Activated naive CD4-positive, alpha-beta T cell treated with Interleukin-2 at 50 U/mL for 16 hours (primary cell): ENCODE data around the gene CCNF.
"Not testable (repeated sequence)": the region's sequence is repeated elsewhere in the genome, so short reads cannot be mapped to it uniquely, and the experiment has no call there.

Experiments used
- DNase-seq: peaks from one replicate; pipeline ENCODE4 v3.0.0-alpha.2; 2020

Gene CCNF

DNA sequence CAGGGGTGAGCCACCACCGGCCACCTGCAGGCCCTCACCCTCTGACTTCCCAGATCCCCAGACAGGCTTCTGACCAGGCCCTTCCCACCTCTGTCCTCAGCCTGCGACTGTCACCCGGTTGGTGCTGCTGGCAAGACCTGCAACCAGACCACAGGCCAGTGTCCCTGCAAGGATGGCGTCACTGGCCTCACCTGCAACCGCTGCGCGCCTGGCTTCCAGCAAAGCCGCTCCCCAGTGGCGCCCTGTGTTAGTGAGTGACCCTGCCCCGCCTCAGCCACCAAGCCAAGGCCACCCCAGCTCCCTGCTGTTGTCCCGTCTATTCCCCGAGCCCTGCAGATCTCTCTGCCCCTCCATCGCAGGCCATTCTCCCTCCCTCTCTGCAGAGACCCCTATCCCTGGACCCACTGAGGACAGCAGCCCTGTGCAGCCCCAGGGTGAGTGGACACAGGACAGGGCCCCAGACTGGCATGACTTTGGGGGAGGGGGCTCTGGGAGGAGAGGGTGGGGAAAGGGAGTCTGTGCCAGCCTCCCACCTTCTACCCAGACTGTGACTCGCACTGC, 43.7 kb downstream of the CCNF start:
- DNase-seq, result no peak

DNA sequence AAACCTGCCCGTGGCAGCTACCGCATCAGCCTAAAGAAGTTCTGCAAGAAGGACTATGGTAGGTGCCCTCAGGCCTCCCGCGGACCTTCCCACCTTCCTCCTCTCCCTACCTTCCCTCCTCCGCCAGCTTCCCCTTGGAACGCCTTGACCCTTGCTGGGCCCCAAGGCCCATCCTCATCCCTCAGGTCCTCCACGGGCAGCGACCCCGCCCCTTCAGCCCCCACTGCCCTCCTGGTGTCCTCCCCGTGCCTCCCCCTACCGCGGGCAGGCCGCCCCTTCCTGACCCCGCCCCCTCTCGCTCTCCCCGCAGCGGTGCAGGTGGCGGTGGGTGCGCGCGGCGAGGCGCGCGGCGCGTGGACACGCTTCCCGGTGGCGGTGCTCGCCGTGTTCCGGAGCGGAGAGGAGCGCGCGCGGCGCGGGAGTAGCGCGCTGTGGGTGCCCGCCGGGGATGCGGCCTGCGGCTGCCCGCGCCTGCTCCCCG, 44.2 kb downstream of the CCNF start:
- peak; percentile 32 for DNase-seq

DNA sequence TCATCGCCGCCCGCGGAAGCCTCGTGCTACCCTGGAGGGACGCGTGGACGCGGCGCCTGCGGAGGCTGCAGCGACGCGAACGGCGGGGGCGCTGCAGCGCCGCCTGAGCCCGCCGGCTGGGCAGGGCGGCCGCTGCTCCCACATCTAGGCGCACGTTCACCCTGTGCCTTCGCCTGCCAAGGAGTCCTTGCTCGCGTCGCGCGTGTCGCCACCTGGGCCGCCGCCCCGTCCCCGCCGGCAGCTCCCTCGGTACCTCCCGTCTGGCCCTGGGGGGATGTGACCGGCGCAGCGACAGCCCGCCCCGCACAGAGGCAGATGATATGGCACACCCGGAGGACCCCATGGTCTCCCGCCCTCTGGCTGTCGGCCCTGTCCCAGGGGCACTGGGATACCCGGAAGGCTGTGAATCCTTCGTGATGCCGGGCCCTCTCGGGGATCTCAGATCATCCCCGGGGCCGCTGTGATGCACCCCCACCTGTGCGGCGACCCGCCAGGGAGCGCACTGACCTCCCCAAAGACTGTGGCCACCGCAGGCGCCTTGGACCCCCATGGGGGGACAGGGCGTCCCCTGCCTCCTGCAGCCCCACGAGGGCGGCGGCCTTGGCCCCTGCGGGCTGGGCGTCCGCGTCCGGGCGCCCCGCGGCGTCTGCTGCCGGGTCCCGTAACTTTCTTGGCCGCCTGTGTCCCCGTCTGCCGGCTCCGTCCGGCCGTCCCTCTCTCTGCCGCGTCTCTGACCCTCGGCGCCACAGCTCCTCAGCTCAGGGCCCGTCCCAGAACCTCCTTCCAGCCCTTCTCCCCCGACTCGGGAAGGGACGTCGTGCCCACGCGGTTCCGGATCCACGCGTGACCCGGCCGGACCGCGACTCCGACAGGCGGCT, 45.0 kb downstream of the CCNF start:
- peak; percentile 61 for DNase-seq

DNA sequence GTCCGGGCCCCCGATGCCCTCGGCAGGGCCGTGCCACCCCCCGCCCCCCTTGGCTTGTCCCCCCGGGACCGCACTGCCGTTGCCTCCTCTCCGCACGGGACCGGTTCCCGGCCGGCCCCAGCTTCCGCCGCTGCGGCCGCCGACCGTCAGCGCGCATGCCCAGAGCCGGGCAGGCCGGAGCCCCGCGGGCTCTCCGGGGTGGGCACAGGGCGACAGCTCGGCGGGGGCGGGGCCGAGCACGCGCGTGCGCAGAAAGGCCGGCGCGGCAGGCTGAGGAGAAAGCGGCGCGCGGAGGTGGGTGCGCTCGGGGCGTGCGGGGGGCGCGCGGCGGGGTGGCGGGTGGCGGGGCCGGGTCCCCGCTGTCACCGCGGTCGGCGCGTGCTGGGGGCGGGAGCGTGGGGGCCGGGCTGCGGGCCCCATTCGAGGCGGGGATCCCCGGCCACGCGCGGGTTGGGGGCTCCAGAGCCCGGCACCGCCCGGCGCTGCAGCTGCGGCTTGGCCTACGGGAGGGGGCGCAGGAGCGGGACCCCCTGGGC, 45.7 kb downstream of the CCNF start, which contains the start of gene TBC1D24:
Gene TBC1D24 (plus strand): TSS at position 251 of the 536 bp plus-strand sequence. CDS start 21,022 bp downstream, outside the sequence.
- peak; percentile 83 for DNase-seq

DNA sequence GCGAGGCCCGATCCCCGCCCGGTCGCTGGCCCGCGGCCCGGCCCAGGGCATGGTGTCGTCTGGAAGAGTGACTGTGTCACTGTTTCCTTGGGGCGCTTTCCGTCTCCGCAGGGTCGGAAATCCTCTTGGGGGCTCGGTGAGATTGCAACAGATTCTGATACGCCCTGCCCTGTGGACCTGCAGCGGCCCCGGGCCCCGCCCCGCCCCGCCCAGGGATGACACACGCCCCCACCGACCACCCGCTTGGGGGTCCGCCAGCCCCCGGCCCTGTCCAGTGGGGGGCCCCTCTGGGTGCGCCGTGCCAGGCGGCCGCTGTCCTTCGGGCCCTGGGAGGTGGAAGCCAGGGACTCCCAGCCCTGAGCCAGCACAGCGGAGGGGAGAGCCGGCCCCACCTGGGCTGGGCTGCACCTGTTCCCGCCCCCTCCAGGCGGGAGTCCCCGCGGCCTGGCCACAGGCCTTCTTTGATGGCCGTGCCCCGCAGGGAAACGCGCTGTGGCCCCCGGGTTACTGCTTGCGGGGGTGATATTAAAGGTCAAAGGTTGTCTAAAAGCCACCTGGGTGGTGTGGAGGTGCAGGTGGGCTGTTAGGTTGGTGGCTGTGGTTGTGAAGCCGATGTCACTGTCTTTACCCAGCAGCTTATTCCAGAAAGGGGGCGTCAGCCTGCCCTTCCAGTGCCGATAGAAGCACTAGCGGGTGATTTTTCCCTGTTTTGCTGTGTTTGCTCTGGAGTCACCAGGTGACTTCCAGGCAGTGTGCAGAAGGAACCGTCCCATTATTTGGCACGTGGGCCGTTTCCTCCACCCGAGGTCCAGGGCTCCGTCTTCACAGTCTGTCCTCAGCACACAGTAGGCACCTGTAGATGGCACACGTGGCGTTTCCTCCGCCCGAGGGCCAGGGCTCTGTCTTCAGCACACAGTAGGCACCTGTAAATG, 46.4 kb downstream of the CCNF start:
- peak; percentile 47 for DNase-seq

DNA sequence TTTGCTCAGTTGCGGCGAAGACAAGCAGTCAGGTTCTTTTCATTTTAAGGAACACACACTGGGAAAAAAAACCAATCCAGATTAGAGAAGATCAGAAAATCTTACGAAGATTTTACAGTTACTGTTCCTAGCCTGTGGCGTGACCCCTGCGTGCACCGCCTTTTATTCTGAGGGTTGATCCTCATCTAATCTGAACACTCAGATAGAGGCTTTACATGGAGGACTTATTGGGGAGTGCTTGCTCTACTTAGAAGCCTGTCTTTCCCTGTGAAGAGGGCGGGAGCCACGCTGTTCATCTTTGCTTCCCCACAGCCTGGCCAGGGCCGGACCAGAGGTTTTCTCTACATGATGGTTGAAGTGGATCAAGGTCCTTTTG, 47.1 kb downstream of the CCNF start:
- DNase-seq, result no peak

DNA sequence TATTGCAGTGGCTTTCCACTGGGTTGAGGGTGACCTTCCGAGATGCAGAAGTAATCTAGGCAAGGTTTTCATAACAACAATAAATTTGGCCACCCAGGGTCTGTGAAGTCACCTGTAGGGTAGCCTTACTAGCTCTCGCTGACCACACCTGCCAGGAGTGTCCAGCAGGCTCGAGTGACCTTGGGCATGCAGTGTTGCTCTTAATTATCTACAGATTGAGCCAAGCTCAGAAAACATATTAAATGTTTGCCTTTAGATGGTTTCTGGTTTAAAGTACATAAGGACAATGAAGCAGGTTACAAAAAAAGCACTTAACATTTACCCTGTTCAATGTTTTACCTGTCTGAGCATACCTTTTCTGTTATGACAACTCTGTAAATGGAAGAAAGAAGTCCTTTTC, 47.5 kb downstream of the CCNF start:
- DNase-seq, result no peak

DNA sequence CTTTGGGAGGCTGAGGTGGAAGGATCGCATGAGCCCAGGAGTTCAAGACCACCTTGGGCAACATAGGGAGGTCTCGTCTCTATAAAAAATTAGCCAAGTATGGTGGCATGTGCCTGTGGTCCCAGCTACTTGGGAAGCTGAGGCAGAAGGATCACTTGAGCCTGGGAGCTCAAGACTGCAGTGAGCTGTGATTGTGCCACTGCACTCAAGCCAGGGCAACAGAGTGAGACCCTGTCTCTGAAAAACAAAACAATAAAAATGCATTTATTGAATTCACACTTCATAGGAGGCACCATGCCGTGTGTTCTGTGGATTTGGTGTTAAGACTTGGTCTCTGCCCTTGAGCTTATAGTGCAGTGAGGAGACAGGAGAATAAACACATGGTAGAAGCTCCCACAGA, 48.1 kb downstream of the CCNF start:
- DNase-seq, result no peak

DNA sequence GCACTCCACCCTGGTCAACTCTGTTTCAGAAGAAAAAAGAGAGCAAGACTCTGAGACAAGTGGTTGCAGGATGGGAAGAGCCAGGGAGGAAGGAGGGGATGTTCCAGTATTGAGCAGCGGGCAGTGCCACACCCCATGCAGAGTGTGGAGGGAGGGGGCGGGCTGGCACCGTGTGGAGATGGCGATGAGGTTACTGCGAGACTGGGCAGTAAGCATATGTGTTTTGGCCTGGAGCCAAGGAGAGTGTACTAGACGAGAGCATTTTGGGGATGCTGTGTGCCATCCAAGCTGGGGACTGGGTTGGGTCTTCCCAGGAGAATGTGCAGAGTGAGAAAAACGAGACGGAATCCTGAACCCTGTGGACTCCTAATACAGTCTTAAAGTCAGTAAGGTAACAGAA, 49.0 kb downstream of the CCNF start:
- DNase-seq, result no peak

DNA sequence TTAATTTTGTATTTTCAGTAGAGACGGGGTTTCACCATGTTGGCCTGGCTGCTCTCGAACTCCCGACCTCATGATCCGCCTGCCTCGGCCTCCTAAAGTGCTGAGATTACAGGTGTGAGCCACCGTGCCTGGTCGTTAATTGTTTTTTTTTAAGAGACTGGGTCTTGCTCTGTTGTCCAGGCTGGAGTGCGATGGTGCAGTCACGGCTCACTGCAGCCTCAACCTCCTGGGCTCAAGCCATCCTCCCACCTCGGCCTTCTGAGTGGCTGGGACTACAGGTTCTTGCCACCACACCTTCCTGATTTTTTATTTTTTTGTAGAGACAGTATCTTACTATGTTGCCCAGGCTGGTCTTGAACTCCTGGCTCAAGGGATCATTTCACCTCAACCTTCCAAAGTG, 50.7 kb downstream of the CCNF start:
- not testable (repeated sequence) for DNase-seq

DNA sequence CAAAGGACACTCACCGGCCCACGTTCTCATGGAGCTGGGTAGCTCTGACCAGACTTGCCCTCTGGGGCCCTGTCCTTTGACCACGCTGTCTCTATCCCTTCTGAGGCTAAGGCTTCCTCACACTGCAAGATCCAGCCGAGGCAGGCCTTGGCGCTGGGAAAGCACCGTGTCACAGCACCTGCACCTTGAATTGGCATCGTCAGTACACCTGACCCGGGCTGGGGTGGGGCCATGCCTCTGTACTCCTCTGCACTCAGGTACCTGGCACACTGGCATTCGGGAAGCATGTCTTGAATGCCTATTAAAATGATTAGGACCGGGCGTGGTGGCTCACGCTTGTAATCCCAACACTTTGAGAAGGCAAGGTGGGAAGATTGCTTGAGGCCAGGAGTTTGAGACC, 51.7 kb downstream of the CCNF start:
- no peak for DNase-seq

DNA sequence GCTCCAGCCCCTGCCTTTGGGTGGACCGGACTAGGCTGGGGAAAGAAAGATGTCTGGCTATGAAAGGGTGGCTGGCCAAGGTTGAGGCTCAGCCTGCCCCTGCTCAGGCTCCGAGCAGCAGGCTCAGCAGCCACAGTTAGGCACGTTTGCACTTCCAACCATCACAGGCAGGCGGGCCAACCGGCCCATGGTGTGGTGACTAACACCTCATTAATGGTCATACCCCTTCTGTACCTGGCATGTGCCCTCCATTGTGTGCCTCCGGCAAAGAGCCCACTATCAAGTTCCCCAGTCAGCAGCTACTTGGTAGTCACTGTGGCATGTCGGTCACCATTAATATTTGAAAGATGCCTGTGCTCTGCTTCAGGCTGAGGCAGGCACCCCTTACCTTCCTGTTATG, 52.4 kb downstream of the CCNF start:
- no peak for DNase-seq

DNA sequence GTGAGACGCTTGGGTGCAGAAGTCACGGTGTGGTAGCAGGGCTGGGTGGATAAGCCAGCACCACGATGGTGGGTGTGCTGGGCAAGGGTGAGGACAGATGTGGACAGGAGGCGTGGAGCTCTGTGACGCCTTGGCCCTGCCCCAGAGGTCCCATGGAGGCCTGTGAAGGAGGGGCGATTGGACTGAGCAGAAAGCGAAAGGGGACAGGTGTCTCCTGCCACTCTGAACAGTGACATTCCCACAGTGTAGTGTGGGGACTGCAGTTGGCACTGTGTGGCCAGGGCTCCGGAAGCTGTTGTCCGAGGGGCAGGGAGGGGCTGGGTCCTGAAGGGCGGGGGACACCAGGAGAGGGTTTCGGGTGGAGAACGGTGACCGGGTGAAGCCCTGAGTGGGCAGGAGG, 53.0 kb downstream of the CCNF start:
- no peak for DNase-seq

DNA sequence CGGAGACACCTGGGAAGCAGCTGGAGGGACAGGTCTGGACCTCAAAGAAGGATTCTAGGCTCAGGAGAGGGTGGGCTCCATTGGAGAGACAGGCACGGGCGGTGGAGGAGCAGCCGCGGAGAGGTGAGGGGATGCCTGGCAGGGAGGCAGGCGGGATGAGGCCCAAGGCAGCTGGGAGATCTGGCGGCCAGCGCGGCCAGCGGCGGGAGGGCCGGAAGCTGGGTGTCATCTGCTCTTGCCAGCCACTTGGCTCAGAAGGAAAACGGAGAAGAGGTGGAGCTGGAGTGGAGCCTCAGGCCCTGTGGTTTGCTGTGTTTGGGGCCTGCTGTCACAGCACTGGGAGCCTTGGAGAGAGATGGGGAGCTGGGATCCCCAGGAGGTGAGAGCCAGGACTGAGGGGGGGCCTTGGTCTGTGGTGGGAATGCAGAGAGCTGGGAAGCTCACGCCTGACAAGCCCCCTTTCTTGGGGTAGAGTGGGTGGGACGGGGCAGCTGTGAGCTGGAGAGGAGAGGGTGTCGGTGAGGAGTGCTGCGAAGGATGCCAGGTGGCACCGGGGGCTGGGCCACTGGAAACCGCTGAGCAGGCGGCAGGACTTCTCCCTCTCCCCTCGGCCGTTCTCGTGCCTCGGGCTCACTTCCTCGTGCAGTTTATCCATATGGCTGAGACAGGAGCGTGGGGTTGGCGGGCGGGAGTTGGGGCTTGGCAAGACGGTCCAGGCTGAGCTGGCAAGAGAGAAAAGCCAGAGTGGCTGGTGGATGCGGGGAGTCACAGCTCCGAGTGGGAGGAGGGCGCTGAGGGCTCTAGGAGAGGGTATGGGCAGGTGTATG, 53.7 kb downstream of the CCNF start:
- no peak for DNase-seq

DNA sequence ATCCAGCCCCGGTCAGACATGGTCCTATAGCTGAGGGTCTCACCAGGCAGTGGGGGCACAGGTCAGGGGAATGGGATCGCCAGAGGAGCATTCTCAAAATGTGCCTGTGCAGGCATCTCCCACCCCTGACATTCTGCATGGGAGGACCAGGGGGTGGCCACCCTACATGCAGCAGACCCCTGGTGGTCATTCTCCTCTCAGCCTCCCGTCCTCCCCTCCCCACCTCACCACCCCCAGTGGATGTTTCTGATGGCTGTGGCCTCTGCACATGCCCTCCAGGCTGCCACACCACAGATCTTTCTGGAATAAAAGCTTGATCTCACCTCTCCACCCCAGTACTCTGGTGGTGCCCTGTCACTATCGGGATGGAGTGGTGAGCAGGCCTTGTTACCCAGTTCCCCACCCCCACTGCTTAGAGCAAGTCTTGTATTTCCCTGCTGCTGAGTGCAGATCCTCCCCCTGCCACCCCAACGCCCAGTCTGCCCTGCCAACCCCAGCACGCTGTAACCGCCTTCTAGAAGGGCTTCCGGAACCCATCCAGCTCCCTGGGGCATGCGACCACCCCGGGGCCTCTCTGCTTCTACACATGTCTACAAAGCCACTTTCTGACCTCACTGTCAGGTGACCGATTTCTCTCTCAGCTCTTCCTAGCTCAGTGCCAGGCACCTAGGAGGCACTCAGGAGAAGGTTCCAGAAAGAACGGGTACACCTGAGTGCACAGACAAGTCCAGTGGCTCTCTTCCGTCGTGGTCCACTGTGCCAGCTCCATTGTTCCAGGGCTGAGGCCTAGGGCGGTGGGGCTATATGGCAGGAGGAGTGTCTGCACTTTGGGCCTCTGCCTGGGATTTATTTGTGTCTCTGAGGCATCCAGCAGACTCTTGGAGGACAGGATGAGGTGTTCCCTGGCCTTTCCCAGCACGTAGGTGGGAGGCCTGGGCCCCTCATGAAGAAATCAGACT, 55.0 kb downstream of the CCNF start:
- DNase-seq, result no peak

DNA sequence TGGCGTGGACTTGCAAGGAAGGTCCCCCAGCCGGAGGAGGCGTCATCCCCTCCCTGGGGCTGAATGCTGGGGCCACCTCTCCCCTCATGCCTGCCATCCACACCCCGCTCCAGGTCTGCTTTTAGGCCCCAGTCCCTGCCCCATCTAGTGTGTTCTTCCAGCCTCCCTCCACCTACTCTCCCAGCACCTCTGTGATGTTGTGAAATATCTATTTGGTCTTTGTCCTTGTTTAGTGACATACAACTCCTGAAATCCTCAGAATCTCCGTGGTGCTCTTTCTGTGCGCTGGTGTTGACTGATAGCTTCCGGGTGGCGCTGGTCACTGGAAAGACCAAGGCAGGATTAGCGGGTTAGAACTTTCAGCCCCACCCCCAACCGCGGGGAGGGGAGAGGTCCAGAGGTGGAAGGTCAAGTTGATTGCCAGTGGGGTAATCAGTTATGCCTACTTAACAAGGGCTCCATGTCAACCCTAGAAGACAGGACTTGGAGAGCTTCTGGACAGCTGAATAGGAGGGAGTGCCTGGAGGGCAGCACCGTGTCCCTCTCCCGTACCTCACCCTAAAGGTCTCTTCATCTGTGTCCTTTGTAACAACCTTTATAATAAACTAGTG, 55.8 kb downstream of the CCNF start:
- no peak for DNase-seq

DNA sequence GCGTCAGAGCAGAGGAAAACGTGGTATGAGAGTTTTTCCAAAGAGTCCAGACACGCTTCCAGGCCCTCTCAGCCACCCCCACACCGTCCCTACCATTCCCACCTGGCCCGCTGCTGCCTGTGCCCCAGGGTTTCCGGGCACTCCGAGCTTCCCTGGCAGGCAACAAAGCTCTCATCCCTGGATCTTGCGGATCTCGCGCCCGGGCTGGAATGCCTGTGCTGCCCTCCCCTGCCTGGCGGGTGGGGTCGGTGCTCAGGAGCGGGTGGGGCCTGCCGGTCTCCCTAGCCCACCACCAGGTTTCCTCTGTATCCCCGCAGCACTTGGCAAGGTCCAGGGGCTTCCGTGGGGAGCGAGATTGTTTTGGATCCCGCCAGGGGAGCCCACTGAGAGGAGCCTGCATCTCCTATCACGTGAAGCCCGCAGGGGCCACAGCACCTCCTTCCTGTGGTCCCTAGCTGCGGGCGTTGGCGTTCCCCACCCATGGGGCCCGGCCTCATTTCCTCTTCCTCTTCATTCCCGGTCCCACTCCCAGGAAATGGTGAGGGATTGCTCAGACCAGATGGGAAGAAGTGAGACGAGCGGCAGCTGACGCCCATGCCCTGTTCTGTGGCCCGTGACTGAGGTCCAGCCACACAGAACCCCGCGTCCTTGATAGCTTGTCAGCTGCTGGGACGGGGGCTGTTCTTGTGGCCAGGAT, 56.7 kb downstream of the CCNF start:
- DNase-seq, result no peak

DNA sequence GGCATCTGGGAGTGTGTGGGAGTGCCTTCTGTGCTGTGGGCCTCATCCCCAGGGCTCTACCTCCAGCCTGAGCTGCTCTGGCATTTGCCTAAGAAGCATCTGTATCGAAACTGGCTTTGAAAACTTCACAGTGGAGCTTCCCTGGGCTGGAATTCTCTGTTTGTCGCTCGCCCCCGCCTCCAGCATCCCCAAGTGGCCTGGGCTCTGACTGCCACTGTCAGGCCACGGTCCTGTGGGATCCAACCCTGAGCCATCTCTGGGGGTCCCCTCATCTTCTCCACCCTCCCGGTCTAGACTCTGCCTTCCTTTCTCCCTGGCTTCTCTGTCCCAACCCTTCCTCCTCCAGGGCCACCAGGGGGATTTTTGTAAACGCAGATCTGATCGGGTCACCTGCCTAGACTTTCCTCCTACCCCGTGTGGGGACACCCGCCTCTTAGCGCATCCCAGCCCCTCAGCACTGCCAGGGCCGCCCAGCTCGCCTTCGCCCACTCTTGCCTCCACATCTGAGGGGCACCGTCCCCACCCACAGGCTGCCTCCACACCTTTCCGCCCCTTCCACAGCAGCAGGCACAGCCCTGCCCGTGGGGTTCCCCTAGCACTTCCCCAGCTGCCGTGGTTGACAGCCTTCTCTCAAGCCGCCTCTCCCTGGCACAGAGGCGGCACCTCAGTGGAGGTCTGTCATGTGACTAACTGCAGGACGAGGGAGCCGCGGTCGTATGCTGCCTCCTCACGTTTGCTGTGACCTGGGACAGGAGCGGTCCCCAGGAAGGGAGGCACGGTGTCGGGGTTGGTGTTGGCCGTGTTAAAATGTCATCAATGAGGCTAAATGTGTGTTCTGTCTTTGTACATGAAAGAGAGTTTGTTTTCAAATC, 57.6 kb downstream of the CCNF start:
- DNase-seq, result peak; percentile 75

DNA sequence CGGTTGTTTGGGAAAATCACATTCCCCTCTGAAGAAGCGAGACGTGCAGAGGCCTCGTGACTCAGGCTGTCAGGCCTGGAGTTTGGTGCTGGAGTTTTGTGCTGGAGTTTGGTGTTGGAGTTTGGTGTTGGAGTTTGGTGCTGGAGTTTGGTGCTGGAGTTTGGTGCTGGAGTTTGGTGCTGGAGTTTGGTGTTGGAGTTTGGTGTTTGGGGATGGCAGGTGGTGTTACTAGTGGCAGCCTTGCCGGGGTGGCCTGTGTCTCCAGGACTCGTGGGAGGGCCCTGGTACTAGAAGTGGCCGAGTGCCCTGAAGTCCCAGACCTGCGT, 58.2 kb downstream of the CCNF start:
- no peak for DNase-seq
